ENCODE measurements around the gene ARL8B. TPM values are rescaled to one million over a fixed set of nuclear protein-coding genes. Genes with fewer than 3 reads are reported as not detected.
A peak's percentile ranks its signal among the peaks of the same experiment; 100 is the strongest.

The ARL8B gene
- total and polyA plus RNA-seq, 10 of the 15 experiments (the other 5 are each of a cell fraction or from before 2014, with no cell fraction given), result 22.0 to 80.6 (median 43.7) TPM

GRCh38 chr3:5197470-5198312 is 75.6 kb downstream of the ARL8B start (continued):
- TF ChIP-seq BCL3 (IDR thresholded peaks at IDR 0.05; ENCODE audit: borderline replicate concordance, insufficient read depth, low read depth, low read length, poor library complexity, severe bottlenecking), result no peak
- TF ChIP-seq IKZF2 (IDR thresholded peaks at IDR 0.05), result peak; percentile 72 to 74
- TF ChIP-seq, protein P1, sequence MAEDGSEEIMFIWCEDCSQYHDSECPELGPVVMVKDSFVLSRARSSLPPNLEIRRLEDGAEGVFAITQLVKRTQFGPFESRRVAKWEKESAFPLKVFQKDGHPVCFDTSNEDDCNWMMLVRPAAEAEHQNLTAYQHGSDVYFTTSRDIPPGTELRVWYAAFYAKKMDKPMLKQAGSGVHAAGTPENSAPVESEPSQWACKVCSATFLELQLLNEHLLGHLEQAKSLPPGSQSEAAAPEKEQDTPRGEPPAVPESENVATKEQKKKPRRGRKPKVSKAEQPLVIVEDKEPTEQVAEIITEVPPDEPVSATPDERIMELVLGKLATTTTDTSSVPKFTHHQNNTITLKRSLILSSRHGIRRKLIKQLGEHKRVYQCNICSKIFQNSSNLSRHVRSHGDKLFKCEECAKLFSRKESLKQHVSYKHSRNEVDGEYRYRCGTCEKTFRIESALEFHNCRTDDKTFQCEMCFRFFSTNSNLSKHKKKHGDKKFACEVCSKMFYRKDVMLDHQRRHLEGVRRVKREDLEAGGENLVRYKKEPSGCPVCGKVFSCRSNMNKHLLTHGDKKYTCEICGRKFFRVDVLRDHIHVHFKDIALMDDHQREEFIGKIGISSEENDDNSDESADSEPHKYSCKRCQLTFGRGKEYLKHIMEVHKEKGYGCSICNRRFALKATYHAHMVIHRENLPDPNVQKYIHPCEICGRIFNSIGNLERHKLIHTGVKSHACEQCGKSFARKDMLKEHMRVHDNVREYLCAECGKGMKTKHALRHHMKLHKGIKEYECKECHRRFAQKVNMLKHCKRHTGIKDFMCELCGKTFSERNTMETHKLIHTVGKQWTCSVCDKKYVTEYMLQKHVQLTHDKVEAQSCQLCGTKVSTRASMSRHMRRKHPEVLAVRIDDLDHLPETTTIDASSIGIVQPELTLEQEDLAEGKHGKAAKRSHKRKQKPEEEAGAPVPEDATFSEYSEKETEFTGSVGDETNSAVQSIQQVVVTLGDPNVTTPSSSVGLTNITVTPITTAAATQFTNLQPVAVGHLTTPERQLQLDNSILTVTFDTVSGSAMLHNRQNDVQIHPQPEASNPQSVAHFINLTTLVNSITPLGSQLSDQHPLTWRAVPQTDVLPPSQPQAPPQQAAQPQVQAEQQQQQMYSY (CRISPR knock-in tag; IDR thresholded peaks at IDR 0.05), result peak; percentile 68; the same call in 1 of the 2 replicates
- no peak for TF ChIP-seq TARDBP (IDR thresholded peaks at IDR 0.05; ENCODE audit: borderline replicate concordance)
- TF ChIP-seq CREB1 (IDR thresholded peaks at IDR 0.05; ENCODE audit: low read depth), result peak; percentile 81
- TF ChIP-seq, protein P2, sequence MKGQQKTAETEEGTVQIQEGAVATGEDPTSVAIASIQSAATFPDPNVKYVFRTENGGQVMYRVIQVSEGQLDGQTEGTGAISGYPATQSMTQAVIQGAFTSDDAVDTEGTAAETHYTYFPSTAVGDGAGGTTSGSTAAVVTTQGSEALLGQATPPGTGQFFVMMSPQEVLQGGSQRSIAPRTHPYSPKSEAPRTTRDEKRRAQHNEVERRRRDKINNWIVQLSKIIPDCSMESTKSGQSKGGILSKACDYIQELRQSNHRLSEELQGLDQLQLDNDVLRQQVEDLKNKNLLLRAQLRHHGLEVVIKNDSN (IDR thresholded peaks at IDR 0.05; ENCODE audit: borderline replicate concordance, extremely low read length, insufficient read depth, low read depth, low read length), result no peak
- no peak for TF ChIP-seq NFYA (IDR thresholded peaks at IDR 0.05; ENCODE audit: borderline replicate concordance, low read depth, low read length)
- peak; percentile 68; the same call in 1 of the 2 replicates for TF ChIP-seq BCL11A (IDR thresholded peaks at IDR 0.05; ENCODE audit: low read depth, low read length)
- peak; percentile 59; the same call in 1 of the 2 replicates for TF ChIP-seq JUND (IDR thresholded peaks at IDR 0.05; ENCODE audit: low read depth, low read length)
- no peak for TF ChIP-seq ZNF622 (IDR thresholded peaks at IDR 0.05)
- TF ChIP-seq, protein P3, sequence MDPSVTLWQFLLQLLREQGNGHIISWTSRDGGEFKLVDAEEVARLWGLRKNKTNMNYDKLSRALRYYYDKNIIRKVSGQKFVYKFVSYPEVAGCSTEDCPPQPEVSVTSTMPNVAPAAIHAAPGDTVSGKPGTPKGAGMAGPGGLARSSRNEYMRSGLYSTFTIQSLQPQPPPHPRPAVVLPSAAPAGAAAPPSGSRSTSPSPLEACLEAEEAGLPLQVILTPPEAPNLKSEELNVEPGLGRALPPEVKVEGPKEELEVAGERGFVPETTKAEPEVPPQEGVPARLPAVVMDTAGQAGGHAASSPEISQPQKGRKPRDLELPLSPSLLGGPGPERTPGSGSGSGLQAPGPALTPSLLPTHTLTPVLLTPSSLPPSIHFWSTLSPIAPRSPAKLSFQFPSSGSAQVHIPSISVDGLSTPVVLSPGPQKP (IDR thresholded peaks at IDR 0.05; ENCODE audit: low read depth, low read length), result no peak
- no peak for TF ChIP-seq GATAD2B (conservative IDR thresholded peaks at IDR 0.05; ENCODE audit: low read depth)
- TF ChIP-seq ZNF217 (IDR thresholded peaks at IDR 0.05), result peak; percentile 22; the same call in 1 of the 2 replicates
- peak; percentile 91 for TF ChIP-seq ZNF24 (IDR thresholded peaks at IDR 0.05)
- TF ChIP-seq BMI1 (IDR thresholded peaks at IDR 0.05; ENCODE audit: borderline replicate concordance), result no peak
- peak; percentile 21 to 76; a peak in 3 of 4 replicates for TF ChIP-seq EP300 (IDR thresholded peaks at IDR 0.05; ENCODE audit: borderline replicate concordance in 1 of 2, control insufficient read depth in 1 of 2, low read depth in 2 of 2, low read length in 2 of 2)
- TF ChIP-seq MYB (IDR thresholded peaks at IDR 0.05; ENCODE audit: borderline replicate concordance, low read depth, low read length), result no peak
- TF ChIP-seq, protein P4, sequence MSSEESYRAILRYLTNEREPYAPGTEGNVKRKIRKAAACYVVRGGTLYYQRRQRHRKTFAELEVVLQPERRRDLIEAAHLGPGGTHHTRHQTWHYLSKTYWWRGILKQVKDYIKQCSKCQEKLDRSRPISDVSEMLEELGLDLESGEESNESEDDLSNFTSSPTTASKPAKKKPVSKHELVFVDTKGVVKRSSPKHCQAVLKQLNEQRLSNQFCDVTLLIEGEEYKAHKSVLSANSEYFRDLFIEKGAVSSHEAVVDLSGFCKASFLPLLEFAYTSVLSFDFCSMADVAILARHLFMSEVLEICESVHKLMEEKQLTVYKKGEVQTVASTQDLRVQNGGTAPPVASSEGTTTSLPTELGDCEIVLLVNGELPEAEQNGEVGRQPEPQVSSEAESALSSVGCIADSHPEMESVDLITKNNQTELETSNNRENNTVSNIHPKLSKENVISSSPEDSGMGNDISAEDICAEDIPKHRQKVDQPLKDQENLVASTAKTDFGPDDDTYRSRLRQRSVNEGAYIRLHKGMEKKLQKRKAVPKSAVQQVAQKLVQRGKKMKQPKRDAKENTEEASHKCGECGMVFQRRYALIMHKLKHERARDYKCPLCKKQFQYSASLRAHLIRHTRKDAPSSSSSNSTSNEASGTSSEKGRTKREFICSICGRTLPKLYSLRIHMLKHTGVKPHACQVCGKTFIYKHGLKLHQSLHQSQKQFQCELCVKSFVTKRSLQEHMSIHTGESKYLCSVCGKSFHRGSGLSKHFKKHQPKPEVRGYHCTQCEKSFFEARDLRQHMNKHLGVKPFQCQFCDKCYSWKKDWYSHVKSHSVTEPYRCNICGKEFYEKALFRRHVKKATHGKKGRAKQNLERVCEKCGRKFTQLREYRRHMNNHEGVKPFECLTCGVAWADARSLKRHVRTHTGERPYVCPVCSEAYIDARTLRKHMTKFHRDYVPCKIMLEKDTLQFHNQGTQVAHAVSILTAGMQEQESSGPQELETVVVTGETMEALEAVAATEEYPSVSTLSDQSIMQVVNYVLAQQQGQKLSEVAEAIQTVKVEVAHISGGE (CRISPR knock-in tag; IDR thresholded peaks at IDR 0.05), result no peak

All from GM12878 (cell line).